ENCODE data around the gene ZCCHC7. TPM values are rescaled to one million over a fixed set of nuclear protein-coding genes. Genes with fewer than 3 reads are reported as not detected.

ZCCHC7 gene
- total RNA-seq, 1 donor from 2014 or later = 21.7 TPM

DNA sequence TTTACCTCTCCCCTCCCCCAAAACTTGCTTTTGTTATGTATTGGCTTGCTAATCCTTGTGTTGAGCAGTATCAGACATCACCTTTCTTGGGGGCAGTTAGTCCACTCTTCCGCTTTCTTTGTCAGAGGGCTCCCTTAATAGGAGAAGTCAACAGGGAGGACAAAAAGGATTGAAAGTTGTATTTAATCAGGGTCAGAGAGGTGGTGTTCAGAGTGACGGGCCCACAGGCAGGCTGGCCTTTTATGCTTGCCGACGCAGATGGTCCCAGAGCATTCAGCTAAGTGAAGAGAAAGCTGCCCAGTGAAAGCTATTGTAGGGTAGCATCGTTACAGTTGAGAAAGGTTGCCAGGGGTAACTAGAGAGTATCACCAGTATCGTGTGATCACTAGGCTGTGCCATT is 131.1 kb downstream of the ZCCHC7 start:
- Histone ChIP-seq H3K4me2 (ENCODE audit: low read length) (no peak overlapping the region), H3K9ac (ENCODE audit: low read length) (no peak overlapping the region), H3K4me3 (ENCODE audit: insufficient read depth, low read depth, low read length) (no peak overlapping the region), H3K27me3 (ENCODE audit: insufficient read depth, low read length) (no peaks in the 10 kb centered on the region), H3K9me3 (ENCODE audit: insufficient read depth, low read depth, low read length) (no peaks in the 10 kb centered on the region), H2AFZ (ENCODE audit: low read depth, low read length) (no peak overlapping the region), H3K27ac (ENCODE audit: low read depth, low read length) (no peak overlapping the region), H3K36me3 (ENCODE audit: insufficient read depth, low read length) (no peaks in the 10 kb centered on the region), H4K20me1 (ENCODE audit: insufficient read depth, low read length) (no peaks in the 10 kb centered on the region), H3K4me1 (ENCODE audit: insufficient read depth, low read length) (no peaks in the 10 kb centered on the region), H3K79me2 (ENCODE audit: insufficient read depth, low read length) (no peaks in the 10 kb centered on the region)
- Mint-ChIP-seq H3K27me3 (ENCODE audit: low read depth, unreplicated experiment) (no peaks in the 10 kb centered on the region), H3K4me1 (ENCODE audit: low read depth, unreplicated experiment) (peaks cover 3% of the 10 kb centered on the region), H3K9me3 (ENCODE audit: unreplicated experiment) (no peaks in the 10 kb centered on the region), H3K36me3 (ENCODE audit: low read depth, unreplicated experiment) (peaks cover 4% of the 10 kb centered on the region), H3K4me3 (ENCODE audit: unreplicated experiment) (no peak overlapping the region), H3K27ac (ENCODE audit: unreplicated experiment) (no peak overlapping the region)
- DNase-seq (ENCODE audit: low read depth) (no peak), FAIRE-seq (no peak)
- TF ChIP-seq EZH2 (IDR thresholded peaks at IDR 0.05; ENCODE audit: insufficient read depth, low read length) = no peak
- TF ChIP-seq, protein P1, sequence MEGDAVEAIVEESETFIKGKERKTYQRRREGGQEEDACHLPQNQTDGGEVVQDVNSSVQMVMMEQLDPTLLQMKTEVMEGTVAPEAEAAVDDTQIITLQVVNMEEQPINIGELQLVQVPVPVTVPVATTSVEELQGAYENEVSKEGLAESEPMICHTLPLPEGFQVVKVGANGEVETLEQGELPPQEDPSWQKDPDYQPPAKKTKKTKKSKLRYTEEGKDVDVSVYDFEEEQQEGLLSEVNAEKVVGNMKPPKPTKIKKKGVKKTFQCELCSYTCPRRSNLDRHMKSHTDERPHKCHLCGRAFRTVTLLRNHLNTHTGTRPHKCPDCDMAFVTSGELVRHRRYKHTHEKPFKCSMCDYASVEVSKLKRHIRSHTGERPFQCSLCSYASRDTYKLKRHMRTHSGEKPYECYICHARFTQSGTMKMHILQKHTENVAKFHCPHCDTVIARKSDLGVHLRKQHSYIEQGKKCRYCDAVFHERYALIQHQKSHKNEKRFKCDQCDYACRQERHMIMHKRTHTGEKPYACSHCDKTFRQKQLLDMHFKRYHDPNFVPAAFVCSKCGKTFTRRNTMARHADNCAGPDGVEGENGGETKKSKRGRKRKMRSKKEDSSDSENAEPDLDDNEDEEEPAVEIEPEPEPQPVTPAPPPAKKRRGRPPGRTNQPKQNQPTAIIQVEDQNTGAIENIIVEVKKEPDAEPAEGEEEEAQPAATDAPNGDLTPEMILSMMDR (IDR thresholded peaks at IDR 0.05; ENCODE audit: insufficient read depth, low read depth, low read length) = no peak

DNA sequence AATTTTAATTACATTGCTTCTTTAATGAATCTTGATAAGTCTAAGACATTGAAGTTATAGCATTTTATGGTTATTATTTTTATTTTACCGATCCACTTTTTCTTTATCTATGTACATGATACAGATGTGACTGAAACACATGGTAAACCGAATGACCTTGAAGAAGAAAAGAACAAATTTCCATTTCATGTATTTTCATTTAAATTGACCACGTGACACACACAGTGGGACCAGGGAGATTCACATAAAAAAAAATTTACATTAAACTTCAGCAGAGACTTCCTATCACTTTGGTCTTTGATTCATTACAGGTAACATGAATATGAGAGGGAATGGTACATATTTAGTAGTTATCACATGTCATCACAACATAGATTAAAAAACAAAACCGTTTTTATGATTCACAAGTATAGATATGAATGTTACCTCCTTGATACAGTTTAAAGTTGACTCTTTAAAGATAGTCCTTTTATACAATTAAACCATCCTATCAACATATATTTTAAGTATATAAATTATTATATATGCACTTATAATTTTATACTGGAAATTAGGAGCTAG is 133.1 kb downstream of the ZCCHC7 start:
- Histone ChIP-seq H3K4me1 (ENCODE audit: insufficient read depth, low read length) (no peaks in the 10 kb centered on the region), H3K4me3 (ENCODE audit: insufficient read depth, low read depth, low read length) (no peak overlapping the region), H2AFZ (ENCODE audit: low read depth, low read length) (no peak overlapping the region), H3K27ac (ENCODE audit: low read depth, low read length) (no peak overlapping the region), H3K27me3 (ENCODE audit: insufficient read depth, low read length) (no peaks in the 10 kb centered on the region), H3K36me3 (ENCODE audit: insufficient read depth, low read length) (no peaks in the 10 kb centered on the region), H3K9me3 (ENCODE audit: insufficient read depth, low read depth, low read length) (no peaks in the 10 kb centered on the region), H4K20me1 (ENCODE audit: insufficient read depth, low read length) (no peaks in the 10 kb centered on the region), H3K4me2 (ENCODE audit: low read length) (no peak overlapping the region), H3K79me2 (ENCODE audit: insufficient read depth, low read length) (no peaks in the 10 kb centered on the region), H3K9ac (ENCODE audit: low read length) (no peak overlapping the region)
- H3K9me3 Mint-ChIP-seq (ENCODE audit: unreplicated experiment) = no peaks in the 10 kb centered on the region
- no peak overlapping the region for H3K4me3 Mint-ChIP-seq (ENCODE audit: unreplicated experiment)
- H3K36me3 Mint-ChIP-seq (ENCODE audit: low read depth, unreplicated experiment) = peaks cover 6% of the 10 kb centered on the region
- TF ChIP-seq, protein P1 (IDR thresholded peaks at IDR 0.05; ENCODE audit: insufficient read depth, low read depth, low read length) = no peak
- no peak for TF ChIP-seq EZH2 (IDR thresholded peaks at IDR 0.05; ENCODE audit: insufficient read depth, low read length)
- no peak overlapping the region for H3K27ac Mint-ChIP-seq (ENCODE audit: unreplicated experiment)
- DNase-seq (ENCODE audit: low read depth) = no peak
- H3K4me1 Mint-ChIP-seq (ENCODE audit: low read depth, unreplicated experiment) = peaks cover 3% of the 10 kb centered on the region
- no peaks in the 10 kb centered on the region for H3K27me3 Mint-ChIP-seq (ENCODE audit: low read depth, unreplicated experiment)
- FAIRE-seq = no peak

DNA sequence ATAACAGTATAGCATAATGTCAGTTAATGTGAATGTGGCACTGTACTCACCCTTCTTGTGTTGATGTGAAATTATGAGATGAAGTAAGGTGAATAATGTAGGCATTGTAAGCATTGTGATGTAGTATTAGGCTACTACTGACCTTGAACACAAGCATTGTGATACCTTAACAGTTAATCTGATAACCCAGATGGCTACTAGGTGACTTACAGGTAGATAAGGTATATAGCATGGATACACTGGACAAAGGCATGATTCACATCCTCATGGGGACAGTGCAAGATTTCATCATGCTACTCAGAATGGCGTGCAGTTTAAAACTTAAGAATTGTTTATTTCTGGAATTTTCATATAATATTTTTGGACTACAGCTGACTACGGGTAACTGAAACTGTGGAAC is 134.8 kb downstream of the ZCCHC7 start:
- TF ChIP-seq EZH2 (IDR thresholded peaks at IDR 0.05; ENCODE audit: insufficient read depth, low read length) = no peak
- TF ChIP-seq, protein P1 (IDR thresholded peaks at IDR 0.05; ENCODE audit: insufficient read depth, low read depth, low read length) = no peak
- Mint-ChIP-seq H3K27ac (ENCODE audit: unreplicated experiment) (no peak overlapping the region), H3K9me3 (ENCODE audit: unreplicated experiment) (no peaks in the 10 kb centered on the region), H3K4me3 (ENCODE audit: unreplicated experiment) (no peak overlapping the region), H3K4me1 (ENCODE audit: low read depth, unreplicated experiment) (peaks cover 3% of the 10 kb centered on the region), H3K27me3 (ENCODE audit: low read depth, unreplicated experiment) (no peaks in the 10 kb centered on the region), H3K36me3 (ENCODE audit: low read depth, unreplicated experiment) (peaks cover 2% of the 10 kb centered on the region)
- Histone ChIP-seq H3K4me2 (ENCODE audit: low read length) (no peak overlapping the region), H3K4me1 (ENCODE audit: insufficient read depth, low read length) (no peaks in the 10 kb centered on the region), H2AFZ (ENCODE audit: low read depth, low read length) (no peak overlapping the region), H3K36me3 (ENCODE audit: insufficient read depth, low read length) (no peaks in the 10 kb centered on the region), H3K4me3 (ENCODE audit: insufficient read depth, low read depth, low read length) (no peak overlapping the region), H3K27ac (ENCODE audit: low read depth, low read length) (no peak overlapping the region), H3K9me3 (ENCODE audit: insufficient read depth, low read depth, low read length) (no peaks in the 10 kb centered on the region), H3K27me3 (ENCODE audit: insufficient read depth, low read length) (no peaks in the 10 kb centered on the region), H3K79me2 (ENCODE audit: insufficient read depth, low read length) (no peaks in the 10 kb centered on the region), H4K20me1 (ENCODE audit: insufficient read depth, low read length) (peaks cover 1% of the 10 kb centered on the region), H3K9ac (ENCODE audit: low read length) (no peak overlapping the region)
- FAIRE-seq = no peak
- no peak for DNase-seq (ENCODE audit: low read depth)

Data from astrocyte (in vitro differentiated cells and primary cell).